Inflammatory macrophage treated with lipopolysaccharide for 4 hours (primary cell): ENCODE results near the gene DMAC2L.
"Not testable (repeated sequence)": the region's sequence is repeated elsewhere in the genome, so short reads cannot be mapped to it uniquely, and the experiment has no call there.

Experiments
- DNase-seq: peaks from one replicate; pipeline ENCODE4 v3.0.0-alpha.2; 2020

DMAC2L gene

DNA sequence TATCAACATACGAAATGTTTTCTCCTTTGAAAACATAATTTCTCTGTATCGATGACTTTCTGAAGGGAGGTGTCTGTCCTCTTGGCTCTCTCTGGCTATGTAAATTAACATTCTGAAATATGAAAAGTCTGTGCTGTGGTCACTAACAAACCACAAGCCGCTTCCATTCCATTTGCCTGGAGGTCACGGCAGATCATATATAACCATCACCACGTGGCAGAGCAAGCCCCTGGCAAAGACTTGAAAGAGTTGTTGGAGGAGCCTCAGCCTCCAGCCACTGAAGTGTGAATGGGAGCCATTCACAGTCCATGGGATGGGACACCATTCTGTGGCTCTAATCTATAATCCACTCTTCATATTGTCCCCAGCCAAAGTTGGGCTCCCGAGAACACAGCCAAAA is 45.0 kb downstream of the DMAC2L start:
- DNase-seq = no peak

DNA sequence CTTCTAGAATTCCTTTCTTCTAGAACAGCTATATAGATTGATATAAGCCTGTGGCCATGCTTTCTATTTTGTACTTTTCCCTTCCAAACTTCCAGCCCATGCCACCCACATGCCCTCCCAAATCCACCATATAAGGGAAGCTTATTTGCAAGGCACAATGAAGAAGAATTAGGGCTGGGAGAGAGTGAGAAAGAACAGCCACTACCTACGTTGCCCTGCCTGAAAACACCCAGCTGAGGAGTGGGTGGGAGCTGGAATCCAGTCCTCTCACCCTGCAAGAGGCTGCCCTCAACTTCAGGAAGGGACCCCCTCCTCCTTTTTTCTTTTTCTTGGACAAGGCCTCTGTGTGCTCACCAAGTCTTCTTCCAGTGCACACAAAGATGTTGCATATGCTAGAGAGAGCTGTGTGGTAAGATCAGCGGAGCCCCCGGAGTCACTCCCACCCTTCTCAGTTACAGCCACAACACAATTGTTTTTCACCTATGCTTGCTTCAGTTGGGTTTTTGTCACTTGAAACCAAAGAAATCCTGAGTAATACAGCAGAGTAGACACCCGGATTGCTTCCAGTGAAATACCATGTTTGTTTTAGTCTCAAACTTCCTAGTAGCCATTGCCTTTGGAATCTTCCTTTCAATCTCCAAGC is 45.8 kb downstream of the DMAC2L start:
- no peak for DNase-seq

DNA sequence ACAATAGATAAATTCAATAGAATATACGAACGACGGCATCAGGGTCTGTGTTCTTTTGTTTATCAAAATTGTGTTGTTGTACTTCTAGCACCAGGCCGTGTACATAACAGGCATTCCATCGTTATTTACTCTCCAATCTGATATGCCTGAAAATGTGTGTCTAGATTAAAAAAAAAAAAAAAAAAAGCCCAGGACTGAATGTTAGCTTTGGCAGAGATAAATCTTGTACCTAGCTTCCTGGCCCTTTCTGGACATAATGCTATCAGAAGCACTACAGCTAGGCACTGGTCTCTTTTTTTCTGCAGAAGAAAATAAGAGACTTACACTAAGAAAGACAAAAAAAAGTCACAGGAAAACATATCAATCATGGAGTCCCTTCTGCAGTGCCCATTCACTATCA is 47.5 kb downstream of the DMAC2L start:
- DNase-seq = no peak

DNA sequence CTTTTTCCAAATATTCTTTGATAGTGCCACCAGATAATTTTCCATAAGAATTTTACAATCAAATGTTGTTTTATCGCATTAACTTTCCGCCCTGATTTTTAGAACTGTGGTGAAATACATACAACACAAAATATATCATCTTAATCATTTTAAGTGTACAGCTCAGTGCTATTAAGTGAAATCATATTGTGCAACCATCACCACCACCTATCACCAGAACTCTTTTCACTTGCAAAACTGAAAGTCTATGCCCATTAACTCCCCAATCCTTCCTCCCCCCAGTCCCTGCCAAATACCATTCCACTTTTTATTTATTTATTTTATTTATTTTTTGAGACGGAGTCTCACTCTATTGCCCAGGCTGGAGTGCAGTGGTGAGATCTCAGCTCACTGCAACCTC is 48.0 kb downstream of the DMAC2L start:
- no peak for DNase-seq

DNA sequence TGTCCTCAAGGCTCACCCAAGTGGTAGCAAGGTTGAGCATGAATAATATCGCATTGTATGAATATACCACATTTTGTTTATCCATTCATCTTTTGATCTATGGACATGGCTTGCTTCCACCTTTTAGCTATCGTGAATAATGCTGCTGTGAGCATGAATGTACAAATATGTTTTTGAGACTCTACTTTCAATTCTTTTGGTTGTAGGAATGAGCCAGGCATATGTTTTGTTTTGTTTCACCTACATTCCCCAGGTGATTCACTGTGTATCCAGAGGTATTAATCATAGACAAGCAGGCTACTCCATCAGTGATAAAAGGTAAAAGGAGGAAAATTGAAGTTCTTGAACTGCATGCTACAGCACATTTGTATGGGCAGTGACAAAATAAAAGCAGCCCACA is 48.7 kb downstream of the DMAC2L start:
- DNase-seq = no peak

DNA sequence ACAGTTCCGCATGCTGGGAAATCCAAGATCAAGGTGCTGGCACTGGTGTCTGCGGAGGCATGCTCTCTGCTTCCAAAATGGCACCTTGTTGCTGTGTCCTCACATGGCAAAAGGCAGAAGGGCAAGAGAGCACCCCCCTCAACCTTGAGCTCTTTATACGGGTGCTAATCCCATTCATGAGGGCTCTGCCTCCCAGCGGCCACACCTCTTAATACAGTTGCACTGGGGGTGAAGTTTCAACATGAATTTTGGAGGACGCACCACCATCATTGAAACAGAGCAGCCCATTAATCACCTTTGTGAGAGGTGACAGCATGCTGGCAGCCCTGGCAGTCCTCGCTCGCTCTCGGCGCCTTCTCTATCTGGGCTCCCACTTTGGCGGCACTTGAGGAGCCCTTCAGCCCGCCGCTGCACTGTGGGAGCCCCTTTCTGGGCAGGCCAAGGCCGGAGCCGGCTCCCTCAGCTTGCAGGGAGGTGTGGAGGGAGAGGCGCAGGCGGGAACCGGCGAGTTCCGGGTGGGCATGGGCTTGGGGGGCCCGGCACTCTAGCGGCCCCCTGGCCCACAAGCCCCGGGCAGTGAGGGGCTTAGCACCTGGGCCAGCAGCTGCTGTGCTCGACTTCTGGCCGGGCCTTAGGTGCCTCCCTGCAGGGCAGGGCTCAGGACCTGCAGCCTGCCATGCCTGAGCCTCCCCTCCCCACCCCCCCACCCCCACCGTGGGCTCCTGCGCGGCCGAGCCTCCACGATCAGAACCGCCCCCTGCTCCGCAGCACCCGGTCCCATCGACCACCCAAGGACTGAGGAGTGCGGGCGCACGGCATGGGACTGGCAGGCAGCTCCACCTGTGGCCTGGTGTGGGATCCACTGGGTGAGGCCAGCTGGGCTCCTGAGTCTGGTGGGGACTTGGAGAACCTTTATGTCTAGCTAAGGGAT is 49.6 kb downstream of the DMAC2L start:
- not testable (repeated sequence) for DNase-seq

DNA sequence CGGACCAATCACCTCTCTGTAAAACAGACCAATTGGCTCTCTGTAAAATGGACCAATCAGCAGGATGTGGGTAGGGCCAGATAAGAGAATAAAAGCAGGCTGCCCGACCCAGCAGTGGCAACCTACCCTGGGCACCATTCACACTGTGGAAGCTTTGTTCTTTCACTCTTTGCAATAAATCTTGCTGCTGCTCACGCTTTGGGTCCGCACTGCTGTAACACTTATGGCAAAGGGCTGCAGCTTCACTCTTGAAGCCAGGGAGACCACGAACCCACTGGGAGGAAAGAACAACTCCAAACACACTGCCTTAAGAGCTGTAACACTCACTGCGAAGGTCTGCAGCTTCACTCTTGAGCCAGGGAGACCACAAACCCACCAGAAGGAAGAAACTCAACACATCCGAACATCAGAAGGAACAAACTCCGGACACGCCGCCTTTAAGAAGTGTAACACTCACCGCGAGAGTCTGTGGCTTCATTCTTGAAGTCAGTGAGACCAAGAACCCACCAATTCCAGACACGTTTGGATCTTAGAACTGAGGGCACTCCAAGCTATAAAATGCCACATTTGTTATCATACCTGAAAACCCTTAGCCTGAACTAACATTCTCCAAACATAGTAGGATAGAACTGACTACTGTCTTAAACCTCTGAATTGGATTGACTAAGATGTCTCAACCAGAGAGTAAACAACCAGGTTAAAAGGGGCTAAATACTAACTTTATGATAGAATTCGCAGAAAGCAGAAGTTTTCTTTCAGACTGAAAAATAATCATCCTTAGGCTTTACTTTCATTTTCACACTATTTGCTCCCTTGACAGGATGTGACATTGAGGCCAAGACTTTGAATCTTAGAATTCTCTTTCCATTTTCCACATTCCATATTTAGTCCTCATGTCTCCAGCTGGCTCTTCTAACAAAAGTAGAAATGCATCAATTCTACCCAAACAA is 50.9 kb downstream of the DMAC2L start:
- DNase-seq = peak; percentile 56

DNA sequence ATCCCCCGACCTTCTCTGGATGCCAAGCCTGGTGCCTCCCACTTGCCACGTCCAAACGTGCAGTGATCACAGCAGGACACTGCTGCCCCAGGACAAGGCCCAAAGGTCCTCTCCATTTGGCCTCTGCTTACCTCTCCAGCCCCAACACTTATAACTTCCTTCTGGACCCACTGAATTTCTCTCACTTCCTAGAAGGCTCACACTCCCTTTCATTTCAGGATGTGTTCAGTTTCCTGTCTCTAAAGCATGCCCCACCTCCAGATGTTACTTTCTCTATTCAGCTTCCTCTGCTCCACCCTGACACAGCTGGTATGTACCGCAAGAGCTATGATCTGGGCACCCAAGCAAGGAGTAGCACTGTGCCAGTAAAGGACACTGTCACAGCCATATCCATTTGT is 51.6 kb downstream of the DMAC2L start:
- DNase-seq = peak; percentile 91

DNA sequence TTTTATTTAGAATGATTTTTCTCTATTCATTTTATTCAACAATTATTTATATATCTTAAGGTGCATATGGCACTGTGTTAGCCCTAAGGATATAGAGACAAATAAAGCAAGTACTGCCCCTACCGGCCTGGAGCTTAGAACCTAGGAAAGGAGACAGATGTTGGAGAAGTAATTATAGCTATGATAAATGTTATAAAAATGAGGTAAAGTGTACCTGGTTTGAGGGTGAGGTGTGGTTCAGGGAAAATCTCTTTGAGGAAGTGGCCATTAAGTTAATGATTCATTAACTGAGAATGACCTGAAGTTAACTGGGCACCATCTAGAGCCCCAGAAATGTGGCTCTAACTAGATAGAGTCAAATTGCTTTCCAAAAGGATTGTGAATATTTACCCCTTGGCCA is 52.7 kb downstream of the DMAC2L start:
- no peak for DNase-seq

DNA sequence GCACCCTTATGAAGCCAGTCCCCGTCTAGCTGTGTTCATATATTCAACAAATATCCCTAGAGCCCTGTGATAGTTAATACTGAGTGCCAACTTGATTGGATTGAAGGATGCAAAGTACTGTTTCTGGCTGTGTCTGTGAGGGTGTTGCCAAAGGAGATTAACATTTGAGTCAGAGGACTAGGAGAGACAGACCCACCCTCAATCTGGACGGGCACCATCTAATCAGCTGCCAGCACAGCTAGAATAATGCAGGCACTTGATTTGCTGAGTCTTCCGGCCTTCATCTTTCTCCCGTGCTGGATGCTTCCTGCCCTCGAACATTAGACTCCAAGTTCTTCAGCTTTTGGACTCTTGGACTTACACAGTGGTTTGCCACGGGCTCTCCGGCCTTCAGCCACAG is 53.4 kb downstream of the DMAC2L start:
- DNase-seq = not testable (repeated sequence)

DNA sequence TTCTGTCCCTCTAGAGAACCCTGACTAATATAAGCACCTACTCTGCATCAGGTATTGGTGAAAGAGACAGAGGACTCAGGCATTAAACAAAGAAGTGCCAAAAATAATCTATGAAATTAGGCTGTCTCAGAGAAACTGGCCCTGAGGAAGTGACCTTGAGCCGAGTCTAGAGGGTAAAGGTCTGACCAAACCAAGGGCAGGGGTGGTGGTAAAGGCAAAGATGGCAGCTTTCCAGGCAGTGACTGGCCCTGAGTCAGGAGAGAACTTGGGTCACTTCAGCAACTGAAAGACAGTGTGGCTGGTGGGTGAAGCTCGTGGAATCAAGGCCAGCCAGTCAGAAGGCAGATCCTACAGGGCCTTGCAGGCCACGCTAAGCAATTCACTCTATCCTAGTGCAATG is 54.0 kb downstream of the DMAC2L start:
- DNase-seq = no peak

DNA sequence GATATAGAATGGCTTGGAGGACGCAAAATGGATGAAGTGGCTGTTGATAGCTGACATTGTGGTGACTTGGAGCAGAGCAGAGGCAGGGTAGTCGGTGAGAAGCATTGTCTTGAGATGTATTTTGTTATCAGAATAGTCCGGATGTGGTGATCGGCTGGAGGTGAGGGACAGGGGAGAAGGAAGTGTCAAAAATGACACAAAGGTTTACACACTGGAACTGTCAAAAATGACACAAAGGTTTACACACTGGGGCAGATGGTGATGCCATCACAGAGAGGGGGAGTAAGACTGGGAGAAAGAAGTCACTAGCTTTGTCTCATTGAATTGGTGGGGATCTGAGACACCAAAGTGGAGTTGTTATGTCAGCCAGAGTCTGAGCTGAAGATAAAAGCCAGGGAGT is 54.5 kb downstream of the DMAC2L start:
- no peak for DNase-seq

DNA sequence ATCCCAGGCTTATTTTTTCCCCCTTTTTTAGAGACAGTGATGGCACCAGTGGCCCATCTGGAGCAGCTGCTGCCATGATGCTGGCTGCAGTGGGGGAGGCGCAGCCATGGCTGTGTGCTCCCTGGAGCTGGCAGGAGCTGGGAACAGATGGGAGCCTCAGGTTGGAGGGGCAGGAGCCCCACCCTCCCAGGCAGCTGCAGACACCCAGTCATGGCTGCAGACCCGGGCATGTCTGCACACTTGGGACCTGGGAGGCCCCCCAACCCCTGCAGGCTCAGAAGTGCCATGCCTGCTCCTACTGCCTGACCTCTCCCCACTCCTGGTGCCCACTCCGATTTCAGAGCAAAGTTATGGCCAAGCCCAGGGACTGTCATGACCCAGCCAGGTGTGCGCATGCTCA is 59.4 kb downstream of the DMAC2L start:
- DNase-seq = no peak

DNA sequence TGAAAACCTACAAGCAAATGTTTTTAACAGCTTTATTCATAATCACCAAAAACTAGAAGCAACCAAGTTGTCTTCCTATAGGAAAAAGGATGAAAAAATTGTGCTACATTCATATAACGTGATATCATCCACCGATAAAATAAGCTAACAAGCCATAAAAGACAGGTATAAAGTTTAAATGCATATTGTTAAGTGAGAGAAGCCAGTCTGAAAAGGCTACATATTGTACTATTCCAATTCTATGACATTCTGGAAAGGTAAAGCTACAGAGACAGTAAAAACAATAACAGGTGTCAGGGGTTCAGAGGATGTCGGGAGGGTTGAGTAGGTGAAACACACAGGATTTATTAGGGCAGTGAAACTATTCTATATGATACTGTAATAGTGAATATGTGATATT is 61.8 kb downstream of the DMAC2L start:
- DNase-seq = no peak

DNA sequence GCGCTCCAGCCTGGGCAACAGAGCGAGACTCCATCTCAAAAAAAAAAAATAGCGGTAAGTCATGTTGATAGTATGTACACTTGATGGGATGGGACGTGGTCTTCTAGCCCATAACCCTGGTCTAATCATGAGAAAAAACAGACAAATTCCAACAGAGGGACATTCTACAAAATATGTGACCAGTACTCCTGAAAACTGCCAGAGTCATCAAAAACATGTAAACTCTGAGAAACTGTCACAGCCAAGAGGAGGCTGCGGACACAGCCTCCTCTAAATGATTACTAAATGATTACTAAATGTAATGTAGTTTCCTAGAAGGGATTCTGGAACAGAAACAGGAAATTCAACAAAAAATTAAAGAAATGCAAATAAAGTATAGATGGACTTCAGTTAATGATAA is 63.6 kb downstream of the DMAC2L start:
- no peak for DNase-seq
